SK-N-SH treated with all-trans-retinoic acid at 6 μM for 48 hours (cell line): ENCODE results near the gene DRD2.

Experiments used
- ARNTL ChIP-seq: fragments of 450-650 bp; formaldehyde crosslinking; IDR thresholded peaks from 2 replicates; pipeline ENCODE4 v1.5.0; 2020; ENCODE audit warnings: low read depth, mild to moderate bottlenecking, moderate library complexity, borderline replicate concordance
- BACH2 ChIP-seq: fragments of 250-450 bp; sonication (Bioruptor Pico); IDR thresholded peaks from 2 replicates; pipeline ENCODE4 v1.9.0; 2021; ENCODE audit warnings: mild to moderate bottlenecking, borderline replicate concordance
- ISL1 ChIP-seq: fragments of 250-450 bp; sonication (Bioruptor Pico); IDR thresholded peaks from 2 replicates; pipeline ENCODE4 v2.1.2; 2022; ENCODE audit warnings: mild to moderate bottlenecking, moderate library complexity
- RARB ChIP-seq: fragments of 250-450 bp; sonication (Bioruptor Pico); IDR thresholded peaks from 2 replicates; pipeline ENCODE4 v1.8.0; 2021; ENCODE audit warnings: mild to moderate bottlenecking, moderate library complexity
- TCF4 ChIP-seq: fragments of 250-450 bp; sonication (Bioruptor Pico); IDR thresholded peaks from 2 replicates; pipeline ENCODE4 v1.8.0; 2021; ENCODE audit warnings: mild to moderate bottlenecking, moderate library complexity, borderline replicate concordance
- TOX ChIP-seq: fragments of 250-450 bp; sonication (Bioruptor Pico); IDR thresholded peaks from 2 replicates; pipeline ENCODE4 v1.8.0; 2021; ENCODE audit warnings: mild to moderate bottlenecking, moderate library complexity, borderline replicate concordance
- ZFP3 ChIP-seq: fragments of 250-450 bp; sonication (Bioruptor Pico); IDR thresholded peaks from 2 replicates; pipeline ENCODE4 v1.5.0; 2020; ENCODE audit warnings: mild to moderate bottlenecking, moderate library complexity
- ZNF8 ChIP-seq: fragments of 450-650 bp; formaldehyde crosslinking; IDR thresholded peaks from 2 replicates; pipeline ENCODE4 v1.5.0; 2020; ENCODE audit warnings: mild to moderate bottlenecking, moderate library complexity
- TF ChIP-seq, protein P1 (sequence below): fragments of 250-450 bp; sonication (Bioruptor Pico); IDR thresholded peaks from 2 replicates; pipeline ENCODE4 v1.8.0; 2020; ENCODE audit warnings: mild to moderate bottlenecking, moderate library complexity, borderline replicate concordance

DNA sequence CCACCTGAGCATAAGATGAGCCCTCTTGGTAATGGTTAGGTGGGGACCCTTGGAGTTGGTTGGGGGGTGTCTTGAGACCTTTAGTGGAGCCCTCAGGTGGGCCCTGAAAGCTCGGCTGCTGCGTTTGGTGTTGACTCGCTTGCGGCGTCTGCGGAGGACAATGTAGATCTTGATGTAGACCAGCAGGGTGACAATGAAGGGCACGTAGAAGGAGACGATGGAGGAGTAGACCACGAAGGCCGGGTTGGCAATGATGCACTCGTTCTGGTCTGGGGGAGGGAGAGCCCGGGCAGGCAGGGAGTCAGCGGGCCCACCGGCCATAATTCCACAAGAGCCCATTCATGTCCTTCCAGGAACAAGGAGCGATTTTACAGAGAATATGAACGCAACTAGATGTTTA, 59.9 kb downstream of the DRD2 start:
- TF ChIP-seq ARNTL (CRISPR knock-in tag) (no peak), BACH2 (no peak), TOX (CRISPR knock-in tag) (no peak), RARB (CRISPR knock-in tag) (no peak), ISL1 (CRISPR knock-in tag) (no peak), ZFP3 (CRISPR knock-in tag) (no peak), TCF4 (CRISPR knock-in tag) (no peak), ZNF8 (CRISPR knock-in tag) (no peak)
- TF ChIP-seq, protein P1, sequence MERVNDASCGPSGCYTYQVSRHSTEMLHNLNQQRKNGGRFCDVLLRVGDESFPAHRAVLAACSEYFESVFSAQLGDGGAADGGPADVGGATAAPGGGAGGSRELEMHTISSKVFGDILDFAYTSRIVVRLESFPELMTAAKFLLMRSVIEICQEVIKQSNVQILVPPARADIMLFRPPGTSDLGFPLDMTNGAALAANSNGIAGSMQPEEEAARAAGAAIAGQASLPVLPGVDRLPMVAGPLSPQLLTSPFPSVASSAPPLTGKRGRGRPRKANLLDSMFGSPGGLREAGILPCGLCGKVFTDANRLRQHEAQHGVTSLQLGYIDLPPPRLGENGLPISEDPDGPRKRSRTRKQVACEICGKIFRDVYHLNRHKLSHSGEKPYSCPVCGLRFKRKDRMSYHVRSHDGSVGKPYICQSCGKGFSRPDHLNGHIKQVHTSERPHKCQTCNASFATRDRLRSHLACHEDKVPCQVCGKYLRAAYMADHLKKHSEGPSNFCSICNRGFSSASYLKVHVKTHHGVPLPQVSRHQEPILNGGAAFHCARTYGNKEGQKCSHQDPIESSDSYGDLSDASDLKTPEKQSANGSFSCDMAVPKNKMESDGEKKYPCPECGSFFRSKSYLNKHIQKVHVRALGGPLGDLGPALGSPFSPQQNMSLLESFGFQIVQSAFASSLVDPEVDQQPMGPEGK: no peak
